GM19455 (cell line): Measurements from ENCODE around the gene PGM3.
"Not testable (repeated sequence)": the region's sequence is repeated elsewhere in the genome, so short reads cannot be mapped to it uniquely, and the experiment has no call there.

Experiments used
- ATAC-seq: cut with Tn5 transposase; IDR thresholded peaks from one replicate; pipeline ENCODE4 v1.9.1; 2021; ENCODE audit not compliant: unreplicated experiment

The PGM3 gene, protein sequence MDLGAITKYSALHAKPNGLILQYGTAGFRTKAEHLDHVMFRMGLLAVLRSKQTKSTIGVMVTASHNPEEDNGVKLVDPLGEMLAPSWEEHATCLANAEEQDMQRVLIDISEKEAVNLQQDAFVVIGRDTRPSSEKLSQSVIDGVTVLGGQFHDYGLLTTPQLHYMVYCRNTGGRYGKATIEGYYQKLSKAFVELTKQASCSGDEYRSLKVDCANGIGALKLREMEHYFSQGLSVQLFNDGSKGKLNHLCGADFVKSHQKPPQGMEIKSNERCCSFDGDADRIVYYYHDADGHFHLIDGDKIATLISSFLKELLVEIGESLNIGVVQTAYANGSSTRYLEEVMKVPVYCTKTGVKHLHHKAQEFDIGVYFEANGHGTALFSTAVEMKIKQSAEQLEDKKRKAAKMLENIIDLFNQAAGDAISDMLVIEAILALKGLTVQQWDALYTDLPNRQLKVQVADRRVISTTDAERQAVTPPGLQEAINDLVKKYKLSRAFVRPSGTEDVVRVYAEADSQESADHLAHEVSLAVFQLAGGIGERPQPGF

DNA sequence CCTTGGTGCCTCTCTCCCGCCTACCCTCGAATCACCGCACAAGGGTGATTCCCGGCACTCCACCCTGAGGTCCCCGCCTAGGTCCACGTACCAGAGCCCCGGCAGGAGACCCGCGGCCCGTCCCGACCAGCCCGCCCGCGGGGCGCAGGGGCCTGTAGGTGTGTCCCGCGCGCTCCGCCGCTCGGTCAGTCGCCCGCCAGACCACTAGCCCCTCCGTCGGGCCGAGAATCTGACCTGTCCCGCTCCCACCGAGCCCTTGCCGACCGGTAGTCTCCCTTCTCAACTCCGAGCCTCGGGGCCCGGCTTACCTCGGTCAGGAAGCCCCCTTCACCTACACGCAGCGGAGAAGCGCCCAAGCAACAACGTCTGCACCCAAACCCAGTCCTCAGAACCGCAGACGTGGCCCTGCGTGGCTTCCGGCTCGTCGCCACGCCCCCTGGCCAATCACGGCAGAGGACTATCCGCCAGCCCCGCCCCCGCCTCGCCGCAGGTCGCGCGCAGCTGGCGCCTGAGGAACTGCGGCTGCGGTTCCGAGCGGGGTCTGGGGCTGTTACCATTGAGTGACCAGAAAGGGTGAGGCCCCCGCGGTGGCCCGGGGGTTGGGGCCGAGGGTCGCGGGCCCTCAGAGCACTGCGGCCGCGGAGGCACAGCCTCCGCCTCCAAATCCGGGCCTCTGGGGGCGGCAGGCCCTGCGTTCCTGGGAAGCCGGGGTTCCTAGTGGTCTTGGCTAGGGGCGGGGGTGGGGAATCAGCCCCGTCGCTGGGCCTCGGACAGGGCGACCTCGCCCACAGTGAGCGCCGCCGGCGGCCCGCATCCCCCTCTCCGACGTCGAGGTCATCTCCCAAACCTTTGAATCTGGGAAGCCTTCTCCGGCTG lies at the start of gene PGM3, which contains the start of gene RWDD2A:
Gene PGM3 (minus strand): TSS at position 395 of the 876 bp plus-strand sequence. CDS start 2,253 bp downstream, outside the sequence.
Gene RWDD2A (plus strand): TSS at position 487 of the 876 bp plus-strand sequence. CDS start 1,095 bp downstream, outside the sequence.
- peak; percentile 95 for ATAC-seq

GRCh38 chr6:83231146-83231545 lies 38.1 kb upstream of the PGM3 start:
- ATAC-seq, result no peak

DNA sequence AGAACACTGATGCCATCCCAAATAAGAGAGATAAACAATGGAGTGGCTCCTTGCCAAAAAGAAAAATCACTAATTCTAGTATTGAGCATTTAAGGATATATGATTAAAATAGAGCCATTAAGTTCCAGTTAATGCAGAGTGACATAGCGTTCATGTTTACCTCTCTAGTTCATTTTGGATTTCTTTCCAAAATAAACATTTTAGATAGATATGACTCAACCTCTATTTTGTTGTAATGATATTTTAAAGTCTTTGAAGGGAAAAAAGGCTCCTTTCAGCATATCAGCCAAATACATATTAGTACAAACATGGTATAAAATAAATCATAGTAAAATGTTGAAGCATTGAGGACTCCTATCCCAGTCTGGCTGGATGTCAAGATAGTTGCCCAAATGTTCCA lies 33.5 kb upstream of the PGM3 start:
- no peak for ATAC-seq

DNA sequence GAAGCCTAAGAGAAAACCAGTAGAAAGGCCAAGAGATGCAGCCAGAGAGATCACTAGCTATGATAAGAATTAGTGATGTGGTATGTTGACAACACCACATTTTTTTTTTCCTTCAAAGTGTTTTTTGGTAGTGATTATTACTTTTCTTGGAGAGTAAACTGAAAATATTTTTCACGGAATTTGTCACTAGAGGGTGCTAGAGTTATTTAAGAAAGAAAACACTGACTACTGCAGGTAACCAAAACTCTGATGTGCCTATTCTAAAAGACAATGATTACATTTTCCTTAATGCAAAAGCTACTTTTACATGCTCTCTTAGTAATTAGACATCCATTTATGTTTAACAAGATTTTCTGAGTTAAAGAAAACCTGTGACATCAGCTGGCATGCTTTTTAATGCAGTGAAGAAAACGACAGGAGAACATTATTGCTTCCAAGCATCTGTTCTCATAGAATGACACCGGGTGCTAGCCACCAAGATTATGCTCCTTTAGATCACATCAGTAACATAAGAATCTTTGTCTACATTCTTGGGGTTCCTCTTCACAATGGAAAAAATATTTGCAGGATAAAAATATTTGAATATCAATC lies 28.9 kb upstream of the PGM3 start:
- ATAC-seq, result no peak

DNA sequence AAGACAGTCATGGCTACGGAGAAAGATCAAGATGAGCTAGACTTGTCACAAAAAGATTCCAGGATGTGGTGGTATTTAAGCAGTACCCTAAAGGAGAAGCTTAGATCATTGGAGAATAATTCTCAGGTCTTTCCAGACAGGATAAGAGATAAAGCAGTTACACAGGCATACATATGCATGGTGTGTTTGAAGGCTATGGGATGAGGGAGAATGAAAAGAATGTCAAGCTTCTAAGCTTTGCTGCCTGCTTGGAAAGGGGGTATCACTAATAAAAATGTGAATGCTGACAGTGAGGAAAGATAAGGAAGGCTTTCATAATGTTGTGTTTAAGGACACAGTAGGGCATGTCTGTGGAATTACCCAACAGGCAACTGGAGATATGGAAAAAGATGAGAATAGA lies 28.2 kb upstream of the PGM3 start:
- ATAC-seq, result no peak

GRCh38 chr6:83220121-83220520 lies 27.1 kb upstream of the PGM3 start:
- ATAC-seq, result no peak

DNA sequence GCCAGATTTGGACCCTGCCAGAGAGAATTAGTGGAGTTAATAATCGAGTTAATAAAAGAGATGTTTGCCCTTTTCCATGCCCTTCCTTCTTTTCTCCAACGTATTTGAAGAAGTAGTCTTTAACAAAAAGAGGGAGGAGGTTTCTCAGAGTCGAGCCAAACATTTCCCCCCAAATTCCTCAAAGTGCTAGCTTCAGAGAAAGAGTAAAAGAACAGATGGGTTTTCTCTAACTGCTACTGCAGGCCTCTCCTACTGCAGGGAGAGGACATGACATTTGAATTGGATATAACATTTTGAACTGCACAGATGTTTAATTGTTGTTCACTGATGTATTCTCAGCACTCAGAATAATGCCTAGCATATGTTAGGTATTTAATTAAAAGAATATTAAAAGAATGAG lies 25.6 kb upstream of the PGM3 start:
- no peak for ATAC-seq

DNA sequence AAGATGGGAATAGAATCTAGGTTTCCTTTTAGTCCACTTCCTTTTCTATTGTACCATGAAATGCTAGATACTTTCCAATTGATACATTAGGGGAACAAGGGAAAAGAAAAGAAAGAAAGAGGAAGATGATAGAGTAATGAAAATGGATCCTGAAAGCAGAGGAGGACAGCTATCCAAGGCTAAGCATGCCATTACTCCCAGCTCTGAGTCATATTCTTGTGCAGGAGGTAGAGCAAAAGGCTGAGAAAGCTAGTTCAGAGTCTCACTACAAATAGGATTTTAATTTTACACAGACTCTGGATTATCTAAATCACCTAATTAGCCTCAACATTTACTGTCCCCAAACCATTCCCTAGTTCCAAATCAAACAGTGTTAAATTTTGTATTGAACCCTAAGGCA lies 23.7 kb upstream of the PGM3 start:
- ATAC-seq, result no peak

DNA sequence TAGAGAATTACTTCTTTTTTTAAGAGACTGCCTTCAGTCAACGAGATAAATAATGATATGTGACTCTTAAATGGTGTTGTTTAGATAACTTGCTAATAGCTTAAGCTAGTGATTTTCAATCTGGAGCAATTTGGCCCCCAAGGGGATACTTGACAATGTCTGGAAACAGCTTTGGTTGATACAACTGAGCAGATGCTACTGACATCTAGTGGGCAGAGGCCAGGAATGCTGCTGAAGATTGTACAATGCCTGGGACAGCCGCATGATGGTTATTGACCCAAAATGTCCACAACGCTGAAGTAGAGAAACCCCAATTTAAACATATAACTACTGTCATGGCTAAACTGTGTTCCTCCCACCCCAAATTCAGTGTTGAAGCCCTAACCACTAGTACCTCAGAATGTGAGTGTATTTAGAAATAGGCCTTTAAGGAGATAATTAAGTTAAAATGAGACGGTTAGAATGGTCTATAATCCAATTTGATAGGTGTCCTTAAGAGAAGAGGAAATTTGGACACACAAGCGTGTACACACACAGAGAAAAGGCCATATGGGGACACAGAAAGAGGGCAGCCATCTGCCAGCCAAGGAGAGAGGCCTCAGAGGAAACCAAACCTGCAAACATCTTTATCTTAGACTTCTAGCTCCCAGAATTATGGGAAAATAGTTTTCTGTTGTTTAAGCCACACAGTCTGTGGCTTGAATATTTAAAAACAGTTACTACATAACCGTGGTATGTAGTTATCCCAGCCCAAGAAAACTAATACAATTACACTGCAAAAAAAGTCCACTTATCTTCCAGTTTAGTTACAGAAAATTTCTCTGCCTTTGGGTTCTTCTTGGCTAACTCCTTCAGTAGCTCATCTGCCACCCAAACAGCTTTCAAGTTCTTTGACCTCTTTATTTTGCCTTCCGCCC lies 22.3 kb upstream of the PGM3 start:
- peak; percentile 100 for ATAC-seq

DNA sequence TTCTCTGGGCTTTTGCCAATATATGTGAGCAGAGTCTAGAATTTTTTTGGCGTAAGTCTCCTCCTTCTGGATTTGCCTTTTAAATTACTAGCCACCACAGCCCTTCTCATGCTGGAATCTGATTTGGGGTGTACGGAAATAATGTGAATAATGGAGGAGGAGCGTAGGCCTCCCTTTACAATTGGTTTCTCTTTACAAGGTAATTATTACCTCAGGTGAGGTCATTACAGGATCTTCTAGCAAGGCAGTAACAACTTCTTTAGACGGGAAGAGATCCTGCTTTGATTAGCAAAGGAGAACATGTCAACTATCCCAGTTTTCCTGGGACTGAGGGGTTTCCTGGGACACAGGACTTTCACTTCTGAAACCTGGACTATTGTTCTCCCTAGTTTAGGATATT lies 9.0 kb upstream of the PGM3 start:
- no peak for ATAC-seq

DNA sequence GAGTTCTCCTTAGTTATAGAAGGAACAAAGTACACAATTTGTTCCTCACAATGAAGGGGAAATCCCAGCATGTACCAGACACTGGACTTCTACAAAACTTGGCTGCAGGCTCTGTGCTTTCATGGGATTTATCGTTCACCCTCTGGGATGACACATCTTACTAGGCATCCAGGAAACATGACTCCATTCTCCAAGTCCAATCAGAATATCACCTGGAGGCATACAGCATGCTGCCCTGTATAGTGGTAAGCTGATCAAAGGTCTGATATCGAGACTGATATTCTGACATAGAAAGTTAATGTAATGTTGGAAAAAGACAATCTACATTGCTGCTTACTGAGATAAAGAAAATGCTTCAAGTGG lies 6.8 kb upstream of the PGM3 start:
- ATAC-seq, result no peak

DNA sequence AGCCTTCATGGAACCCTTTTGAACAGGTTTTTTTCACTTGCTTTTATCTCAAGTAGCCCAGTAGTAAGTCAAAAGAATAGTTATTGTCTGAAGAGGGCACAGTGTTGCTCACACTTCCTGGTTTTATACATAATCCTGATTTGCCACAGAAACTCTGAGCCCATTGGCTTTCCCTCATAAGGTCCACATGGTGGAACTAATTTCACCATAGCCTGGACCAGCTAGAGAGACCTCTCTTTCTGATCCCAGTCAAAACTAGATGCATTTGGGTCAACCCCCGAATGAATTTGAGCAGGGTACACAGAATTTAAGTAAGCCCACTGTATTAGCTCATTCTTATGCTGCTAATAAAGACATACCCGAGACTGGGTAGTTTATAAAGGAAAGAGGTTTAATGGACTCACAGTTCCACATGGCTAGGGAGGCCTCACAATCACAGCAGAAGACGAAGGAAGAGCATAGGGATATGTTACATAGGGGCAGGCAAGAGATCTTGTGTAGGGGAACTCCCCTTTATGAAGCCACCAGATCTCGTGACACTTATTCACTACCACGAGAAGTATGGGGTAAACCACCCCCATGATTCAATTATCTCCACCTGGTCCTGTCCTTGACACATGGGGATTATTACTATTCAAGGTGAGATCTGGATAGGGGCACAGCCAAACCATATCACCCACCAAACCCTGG lies 6.3 kb upstream of the PGM3 start:
- no peak for ATAC-seq

GRCh38 chr6:83198486-83199172 lies 5.6 kb upstream of the PGM3 start:
- no peak for ATAC-seq

DNA sequence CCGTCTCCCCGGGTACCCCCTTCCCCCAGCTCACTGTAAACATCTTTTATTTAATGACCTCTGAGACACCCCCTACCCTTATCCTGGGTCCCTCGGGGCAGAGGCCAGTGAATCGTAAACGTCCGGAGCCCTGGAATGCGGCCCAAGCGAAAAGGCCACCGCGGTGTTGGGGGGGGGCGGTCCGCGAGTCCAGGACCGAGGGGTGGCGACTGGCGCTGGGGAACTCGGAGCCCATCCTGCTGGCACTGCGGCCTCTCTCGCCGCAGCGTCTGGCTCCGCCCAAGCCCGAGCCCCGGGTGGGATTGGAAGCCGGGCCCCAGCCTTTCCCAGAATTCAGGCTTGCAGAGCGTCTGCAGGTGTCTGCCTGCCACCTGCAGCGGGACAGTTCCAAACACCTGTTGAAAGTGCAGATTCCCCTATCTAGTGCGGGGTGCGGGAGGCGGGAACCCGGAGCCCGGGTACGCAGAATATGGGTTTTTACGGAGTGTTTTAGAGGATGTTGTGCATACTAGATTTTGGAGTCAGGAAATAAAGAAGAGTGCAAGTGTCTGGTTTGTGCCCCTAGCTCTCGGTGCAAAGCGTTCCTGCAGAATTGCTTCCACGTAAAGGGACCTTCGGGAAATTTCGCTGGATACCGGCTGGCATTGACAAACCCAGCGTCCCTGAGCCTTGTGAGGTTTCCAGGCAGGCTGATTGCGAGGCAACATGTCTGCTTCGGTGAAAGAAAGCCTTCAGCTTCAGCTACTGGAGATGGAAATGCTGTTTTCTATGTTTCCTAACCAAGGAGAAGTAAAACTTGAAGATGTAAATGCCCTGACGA lies 892 bp upstream of the PGM3 start:
- ATAC-seq, result peak; percentile 37

DNA sequence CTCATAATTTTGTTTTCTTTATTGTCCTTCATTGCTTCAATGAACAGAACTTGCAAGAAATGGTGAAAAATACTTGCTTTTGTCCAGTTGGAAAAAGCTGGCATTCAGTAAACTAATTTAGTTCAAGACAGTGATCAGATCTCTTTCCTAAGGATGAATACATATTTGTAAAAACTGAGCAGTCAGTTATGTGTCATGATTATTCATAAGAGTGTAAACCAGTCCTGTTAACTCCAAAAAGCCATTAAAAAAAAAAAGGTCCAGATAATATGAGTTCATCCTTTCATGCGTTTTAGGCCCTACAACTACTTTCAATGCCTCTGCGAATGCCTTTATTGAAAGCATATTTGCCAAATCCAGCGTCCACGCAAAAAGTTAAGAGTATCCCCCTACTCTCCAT lies 609 bp downstream of the PGM3 start:
- ATAC-seq, result no peak

DNA sequence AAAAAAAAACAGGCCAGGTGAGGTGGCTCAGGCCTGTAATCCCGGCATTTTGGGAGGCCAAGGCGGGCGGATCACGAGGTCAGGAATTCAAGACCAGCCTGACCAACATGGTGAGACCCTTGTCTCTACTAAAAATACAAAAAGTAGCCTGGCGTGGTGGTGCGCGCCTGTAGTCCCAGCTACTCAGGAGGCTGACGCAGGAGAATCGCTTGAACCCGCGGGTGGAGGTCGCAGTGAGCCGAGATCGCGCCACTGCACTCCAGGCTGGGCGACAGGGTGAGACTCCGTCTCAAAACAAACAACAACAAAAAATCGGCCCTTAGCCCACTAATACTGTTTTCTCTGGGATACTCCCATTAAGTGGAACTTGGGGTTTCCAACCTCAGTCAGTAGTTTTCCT lies 1.1 kb downstream of the PGM3 start:
- ATAC-seq, result not testable (repeated sequence)

DNA sequence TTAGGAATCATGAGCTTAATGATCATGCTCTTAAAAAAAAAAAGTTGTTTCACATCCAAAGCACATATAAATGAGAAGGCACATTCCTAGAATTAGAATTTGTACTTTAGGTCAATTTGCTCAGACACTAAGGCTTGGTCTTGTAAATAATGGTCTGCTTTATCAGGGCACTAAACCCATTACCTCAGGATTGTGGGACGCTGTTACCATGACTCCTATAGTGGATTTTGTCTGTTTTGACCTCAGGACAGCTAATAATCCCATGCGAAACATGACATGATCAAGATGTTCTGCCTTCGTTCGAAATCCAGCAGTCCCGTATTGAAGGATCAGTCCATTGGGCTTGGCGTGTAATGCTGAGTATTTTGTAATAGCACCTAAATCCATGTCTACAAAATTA lies 2.4 kb downstream of the PGM3 start:
- ATAC-seq, result no peak

GRCh38 chr6:83188501-83188900 lies 4.6 kb downstream of the PGM3 start:
- ATAC-seq, result no peak
